GM12801 (cell line): ENCODE data around the gene CDH18.

Source experiments
- TF ChIP-seq, protein P1 (sequence below): IDR thresholded peaks from one replicate; pipeline ENCODE4 v1.5.1; 2011; ENCODE audit warnings: control low read depth; ENCODE audit not compliant: insufficient read length; ENCODE audit errors: extremely low read depth

CDH18 gene

DNA sequence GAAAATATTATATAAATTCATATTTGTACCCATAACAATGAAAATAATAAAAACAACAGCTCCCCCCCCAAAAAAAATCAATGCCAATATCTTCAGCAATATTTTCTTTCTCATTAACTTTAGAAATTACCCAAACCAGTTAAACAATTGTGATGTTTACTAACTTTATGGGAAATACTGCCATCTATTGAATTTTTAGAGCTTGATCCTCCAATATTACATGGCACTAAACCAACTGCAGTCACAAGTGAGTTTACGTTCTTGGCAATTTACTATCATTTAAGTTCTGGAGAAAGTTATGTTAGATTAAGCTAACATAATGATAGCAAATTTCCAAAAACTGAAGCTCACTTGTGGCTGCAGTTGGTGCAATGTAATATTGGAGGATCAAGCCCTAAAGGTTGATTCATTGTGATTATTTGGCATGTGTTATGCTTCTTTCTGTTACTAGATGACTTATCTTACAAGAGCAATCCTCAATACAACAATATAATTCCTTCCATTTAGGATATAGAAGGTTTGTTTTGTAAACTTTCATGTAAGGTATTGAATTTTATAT, 379.5 kb downstream of the CDH18 start:
- TF ChIP-seq, protein P1, sequence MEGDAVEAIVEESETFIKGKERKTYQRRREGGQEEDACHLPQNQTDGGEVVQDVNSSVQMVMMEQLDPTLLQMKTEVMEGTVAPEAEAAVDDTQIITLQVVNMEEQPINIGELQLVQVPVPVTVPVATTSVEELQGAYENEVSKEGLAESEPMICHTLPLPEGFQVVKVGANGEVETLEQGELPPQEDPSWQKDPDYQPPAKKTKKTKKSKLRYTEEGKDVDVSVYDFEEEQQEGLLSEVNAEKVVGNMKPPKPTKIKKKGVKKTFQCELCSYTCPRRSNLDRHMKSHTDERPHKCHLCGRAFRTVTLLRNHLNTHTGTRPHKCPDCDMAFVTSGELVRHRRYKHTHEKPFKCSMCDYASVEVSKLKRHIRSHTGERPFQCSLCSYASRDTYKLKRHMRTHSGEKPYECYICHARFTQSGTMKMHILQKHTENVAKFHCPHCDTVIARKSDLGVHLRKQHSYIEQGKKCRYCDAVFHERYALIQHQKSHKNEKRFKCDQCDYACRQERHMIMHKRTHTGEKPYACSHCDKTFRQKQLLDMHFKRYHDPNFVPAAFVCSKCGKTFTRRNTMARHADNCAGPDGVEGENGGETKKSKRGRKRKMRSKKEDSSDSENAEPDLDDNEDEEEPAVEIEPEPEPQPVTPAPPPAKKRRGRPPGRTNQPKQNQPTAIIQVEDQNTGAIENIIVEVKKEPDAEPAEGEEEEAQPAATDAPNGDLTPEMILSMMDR = no peak

DNA sequence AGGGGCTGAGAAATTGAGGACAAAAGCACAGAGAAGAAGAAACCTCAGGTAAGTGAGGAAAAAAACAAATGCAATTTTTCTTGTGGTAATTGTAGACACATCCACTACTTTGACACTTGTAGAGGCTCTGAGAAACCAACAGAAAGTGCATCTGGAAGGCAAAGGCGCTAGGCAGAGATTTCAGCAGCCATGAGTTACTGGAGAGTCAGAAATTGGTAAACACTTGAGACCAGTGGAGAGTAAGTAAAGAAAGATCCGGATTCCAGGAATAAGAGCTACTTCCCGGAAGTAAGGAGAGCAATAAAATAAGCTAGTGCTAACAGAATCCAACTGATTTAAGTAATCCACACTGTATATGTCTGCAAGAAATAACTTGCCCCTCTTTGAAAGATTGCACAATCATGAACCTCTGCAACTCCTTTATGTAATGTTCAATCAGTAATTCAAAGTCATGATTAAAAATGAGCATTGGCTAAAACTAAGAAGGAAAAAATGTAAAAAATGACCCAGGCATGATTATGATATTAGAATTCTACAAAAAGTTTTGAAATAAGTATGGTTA, 382.1 kb downstream of the CDH18 start:
- TF ChIP-seq, protein P1 = no peak

DNA sequence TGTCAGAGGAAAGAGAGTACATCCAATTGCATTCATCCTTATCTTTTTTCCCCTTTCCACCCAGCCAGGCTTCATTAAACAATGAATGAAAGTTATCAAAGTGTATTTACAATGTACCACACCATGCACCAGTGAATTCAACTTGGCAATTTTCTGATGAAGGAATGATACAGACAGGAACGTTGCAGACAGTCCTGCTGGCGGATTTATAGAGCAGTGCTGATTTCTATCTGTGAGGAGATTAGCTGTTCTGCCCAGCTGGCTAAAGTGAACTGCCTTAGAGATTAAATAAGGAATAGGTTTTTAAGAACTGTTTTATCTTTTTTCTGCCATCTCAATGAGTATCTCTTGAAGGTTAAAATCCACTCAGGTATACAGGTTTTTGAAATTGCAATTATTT, 403.9 kb downstream of the CDH18 start:
- TF ChIP-seq, protein P1 = no peak

DNA sequence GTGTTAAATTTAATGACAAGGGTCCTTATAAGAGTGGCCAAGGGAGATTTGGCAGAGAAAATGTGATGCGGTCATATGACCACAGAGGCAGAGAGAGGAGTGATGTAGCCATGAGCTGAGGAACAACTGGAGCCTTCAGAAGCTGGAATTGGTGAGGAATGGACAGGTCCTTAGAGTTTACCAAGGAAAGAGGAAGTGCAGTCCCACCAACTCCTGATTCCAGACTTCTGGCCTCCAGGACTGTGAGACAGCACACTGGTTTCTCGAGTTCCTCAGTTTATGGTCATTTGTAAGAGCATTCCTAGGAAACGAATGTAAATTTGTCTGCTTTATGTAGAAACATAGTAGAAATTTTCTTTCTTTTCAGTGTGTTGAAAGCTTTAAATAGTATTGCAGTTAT, 410.1 kb downstream of the CDH18 start:
- TF ChIP-seq, protein P1 = no peak

DNA sequence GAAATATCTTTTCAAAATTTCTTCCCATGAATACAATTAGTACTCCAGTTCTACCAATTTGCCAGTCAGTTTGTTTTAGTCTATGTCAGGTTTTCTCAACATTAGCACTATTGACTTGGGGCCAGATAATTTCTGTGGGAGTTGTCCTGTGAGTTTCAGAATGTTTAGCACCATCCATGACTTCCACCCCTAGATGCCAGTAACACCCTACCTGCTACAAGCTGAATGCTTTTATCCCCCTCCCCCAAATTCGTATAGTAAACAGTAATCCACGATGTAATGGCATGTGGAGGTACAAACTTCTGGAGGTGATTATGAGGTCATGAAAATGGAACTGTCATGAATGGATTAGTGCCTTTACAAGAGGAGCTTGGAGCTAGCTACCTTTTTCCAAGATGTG, 420.0 kb downstream of the CDH18 start:
- TF ChIP-seq, protein P1 = no peak

DNA sequence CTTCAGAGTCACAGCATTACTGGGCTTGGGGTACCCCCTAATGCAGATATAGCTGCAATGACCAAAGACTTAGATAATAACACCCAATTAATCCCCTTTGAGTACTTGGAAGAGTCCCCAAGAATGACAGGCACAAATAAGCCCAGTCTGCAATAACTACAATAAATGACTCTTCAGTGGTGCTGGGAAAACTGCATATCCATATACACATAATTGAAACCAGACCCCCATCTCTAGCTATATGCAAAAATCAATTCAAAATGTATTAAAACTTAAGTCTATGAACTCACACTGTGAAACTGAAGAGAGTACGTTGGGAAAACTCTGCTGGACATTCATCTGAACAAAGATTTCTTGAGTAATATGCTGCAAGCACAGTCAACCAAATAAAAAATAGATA, 422.5 kb downstream of the CDH18 start:
- TF ChIP-seq, protein P1 = no peak

DNA sequence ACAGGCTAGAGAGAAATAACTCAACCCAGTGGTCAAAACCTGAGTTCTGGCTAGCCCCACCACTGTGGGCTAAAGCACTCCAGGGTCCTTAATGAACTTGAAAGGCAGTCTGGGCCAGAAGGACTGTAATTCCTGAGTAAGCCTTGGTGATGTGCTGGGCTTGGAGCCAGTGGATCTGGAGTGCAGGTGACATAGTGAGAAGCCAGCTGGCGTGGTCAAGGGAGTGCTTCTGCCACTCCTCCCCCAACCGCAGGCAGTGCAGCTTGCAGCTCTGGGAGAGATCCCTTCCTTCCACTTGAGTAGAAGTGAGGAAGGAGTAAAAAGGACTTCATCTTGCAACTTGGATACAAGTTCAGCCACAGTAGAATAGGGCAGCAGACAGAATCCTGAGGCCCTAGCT, 424.0 kb downstream of the CDH18 start:
- TF ChIP-seq, protein P1 = no peak
